Urothelium cell line (cell line): ENCODE data around the gene RBX1.
"Not testable (repeated sequence)": the region's sequence is repeated elsewhere in the genome, so short reads cannot be mapped to it uniquely, and the experiment has no call there.

Source experiments
- DNase-seq: peaks from one replicate; pipeline ENCODE4 v3.0.0; 2011; ENCODE audit warnings: low spot score, mixed read lengths
- FAIRE-seq: peaks from 2 replicates; lab custom pipeline; 2011; peaks lifted over from hg19 to GRCh38; lab: Jason Lieb, UNC

Gene RBX1

DNA sequence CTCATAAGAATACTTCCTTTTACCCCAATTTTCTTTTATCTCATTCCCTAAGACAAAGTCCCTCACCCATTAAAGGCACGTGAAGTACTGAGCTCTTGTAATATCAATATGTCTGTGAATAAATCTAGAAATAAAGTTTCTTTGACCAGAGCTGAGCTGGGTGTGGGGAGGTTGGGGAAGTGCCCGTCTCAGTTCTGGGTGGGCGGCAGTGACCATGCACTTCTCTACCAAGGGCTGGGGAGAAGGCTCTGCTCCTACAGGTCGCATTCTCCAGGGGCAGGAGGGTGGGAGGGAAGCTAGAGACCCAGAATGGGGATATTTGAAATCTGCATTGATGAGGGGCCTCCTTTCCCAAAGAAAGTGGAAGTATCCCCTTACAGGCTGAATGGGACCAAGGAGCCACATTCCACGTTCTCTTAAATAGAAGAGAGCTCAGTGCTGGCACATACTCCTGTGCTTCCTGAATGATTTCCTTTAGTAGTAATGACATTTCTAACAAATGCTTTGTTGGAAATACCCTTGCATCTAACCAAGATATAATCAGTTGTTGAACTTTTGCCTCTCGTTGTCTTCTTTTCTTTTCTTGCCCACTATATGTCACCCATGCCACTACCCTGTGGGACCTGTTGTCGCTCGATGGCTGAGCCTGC, 16.1 kb downstream of the RBX1 start:
- FAIRE-seq: no peak

GRCh38 chr22:40972587-40972986, 21.4 kb downstream of the RBX1 start:
- DNase-seq: no peak
- no peak for FAIRE-seq

More for the DNA sequence above, 16.1 kb downstream of the RBX1 start:
- no peak for DNase-seq

DNA sequence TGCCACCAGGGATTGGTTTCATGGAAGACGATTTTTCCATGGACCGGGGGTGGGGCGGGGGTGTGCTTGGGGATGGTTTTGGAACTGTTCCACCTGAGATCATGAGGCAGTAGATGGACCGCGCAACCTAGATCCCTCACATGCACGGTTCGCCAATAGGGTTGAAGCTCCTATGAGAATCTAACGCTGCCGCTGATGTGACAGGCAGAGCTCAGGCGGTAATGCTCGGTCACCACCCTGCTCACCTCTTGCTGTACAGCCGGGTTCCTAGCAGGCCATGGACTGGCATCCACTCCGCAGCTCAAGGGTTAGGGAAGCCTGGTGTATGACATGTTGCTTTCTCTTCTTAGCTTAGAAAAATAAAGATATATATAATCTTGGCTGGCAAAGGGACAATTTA, 22.0 kb downstream of the RBX1 start:
- DNase-seq (no peak), FAIRE-seq (no peak)

DNA sequence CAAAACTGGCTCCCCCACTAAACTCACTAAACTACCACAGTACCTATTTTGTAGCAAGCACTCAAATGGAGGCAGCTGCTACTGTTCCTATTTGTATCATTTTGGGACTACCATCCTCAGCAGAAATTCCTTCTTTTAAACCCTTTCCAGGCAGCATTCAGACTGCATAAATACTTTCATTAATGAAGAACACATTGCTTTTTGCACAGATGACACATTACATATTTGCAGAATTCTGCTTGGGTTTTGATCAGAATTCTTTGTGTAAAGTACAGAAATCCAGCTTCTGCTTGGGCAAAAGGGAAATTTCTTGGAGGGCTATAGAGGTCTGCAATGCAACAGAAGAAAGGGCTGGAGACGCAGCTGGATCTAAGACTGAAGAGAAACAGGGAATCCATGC, 24.2 kb downstream of the RBX1 start:
- FAIRE-seq (no peak), DNase-seq (no peak)

DNA sequence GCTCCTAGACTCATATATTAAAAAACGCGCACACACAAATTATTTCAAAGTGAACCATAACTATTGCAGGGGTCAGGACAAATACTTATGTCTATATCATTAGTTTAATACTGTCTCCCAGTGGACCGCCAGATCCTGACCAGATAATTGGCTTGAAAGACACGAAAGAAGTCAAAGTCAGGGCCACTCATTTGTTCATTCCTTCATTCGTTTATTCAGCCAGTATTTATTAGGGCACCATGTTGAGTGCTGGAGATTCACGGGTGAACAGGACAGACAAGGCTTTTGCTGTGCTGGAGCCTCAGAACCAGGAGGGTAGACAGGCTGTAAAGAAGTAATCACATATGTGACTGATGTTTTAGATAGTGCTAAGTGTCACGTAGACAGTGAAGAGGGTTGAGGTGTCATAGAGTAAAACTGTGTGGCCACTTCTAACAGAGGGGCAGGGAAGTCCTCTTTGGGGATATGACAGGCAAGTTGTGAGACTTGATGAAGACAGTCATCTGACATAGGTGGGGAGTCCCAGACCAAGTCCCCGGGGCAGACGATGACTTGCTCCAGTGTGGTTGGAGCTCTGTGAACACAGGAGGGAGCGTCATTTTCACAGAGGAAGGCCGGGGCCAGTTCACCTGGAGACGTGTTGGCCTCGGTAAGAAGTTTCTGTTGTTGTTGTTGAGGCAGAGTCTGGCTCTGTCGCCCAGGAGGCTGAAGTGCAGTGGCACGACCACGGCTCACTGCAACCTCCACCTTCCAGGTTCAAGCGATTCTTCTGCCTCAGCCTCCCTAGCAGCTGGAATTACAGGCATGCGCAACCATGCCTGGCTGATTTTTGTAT, 25.9 kb downstream of the RBX1 start:
- DNase-seq: no peak
- FAIRE-seq: no peak

- FAIRE-seq (no peak), DNase-seq (no peak)
These were observed 28.0 kb downstream of the RBX1 start for GRCh38 chr22:40979198-40979597.

GRCh38 chr22:40979871-40980270, 28.7 kb downstream of the RBX1 start:
- no peak for FAIRE-seq
- no peak for DNase-seq

DNA sequence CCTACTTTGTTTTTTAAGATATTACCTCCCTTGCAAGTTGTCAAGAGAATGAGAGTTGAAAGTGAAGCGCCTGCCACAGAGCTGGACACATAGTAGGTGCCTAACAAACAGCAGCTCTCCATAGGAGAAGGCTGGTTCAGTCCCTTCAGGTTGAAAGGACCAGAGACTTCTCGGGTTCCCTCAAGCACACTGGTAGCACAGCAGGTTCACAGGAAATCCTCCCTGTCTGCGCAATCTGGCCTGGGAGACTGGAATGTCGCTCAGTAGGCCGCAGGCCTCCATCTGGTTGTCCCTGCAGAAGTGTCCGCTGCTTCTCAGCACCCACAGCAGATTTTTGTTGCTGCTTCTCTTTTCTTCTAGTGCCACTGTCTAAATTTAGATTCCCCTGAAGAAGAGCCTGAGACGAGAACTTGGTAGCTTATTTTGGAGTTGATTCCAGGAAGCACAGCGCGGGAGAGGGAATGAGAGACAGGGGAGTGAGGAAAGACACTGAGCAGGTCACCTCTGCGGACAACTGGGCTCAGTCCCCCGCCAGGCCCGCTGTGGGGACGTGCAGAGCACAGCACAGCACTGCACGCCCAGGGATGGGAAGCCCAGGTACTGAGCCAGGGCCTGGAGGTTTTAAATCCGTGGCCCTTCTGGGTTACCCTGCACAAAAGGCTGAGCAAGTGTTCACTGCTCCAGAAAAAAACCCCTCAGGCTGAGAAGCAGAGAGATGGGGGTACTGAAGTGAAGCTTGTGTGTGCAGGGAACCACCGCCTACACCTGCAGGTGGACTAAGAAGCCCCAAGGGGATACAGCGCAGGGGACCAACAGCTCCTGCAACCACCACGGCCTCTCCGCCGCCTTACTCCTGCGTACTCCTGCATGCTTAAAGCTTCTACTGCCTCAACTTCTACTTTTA, 31.6 kb downstream of the RBX1 start:
- DNase-seq (no peak), FAIRE-seq (no peak)

DNA sequence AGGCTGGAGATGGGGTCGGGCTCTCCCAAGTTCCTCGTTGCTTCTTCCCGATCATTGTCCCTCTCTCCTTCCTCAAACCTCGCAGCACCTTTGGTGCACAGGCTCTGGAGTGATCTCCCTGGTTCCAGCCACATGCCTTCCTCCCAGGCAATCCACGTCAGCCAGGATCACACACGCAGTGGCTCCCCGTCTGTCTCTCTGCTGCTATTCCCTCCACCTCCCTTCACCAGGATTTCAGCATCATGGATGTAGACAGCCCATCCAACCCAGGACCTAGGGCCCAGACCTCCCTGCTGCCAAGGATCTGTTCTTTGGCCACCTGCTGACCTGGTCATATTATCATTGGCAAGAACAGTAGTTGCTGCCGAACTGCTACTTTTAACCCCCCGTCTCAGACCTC, 40.1 kb downstream of the RBX1 start:
- DNase-seq (no peak), FAIRE-seq (no peak)

DNA sequence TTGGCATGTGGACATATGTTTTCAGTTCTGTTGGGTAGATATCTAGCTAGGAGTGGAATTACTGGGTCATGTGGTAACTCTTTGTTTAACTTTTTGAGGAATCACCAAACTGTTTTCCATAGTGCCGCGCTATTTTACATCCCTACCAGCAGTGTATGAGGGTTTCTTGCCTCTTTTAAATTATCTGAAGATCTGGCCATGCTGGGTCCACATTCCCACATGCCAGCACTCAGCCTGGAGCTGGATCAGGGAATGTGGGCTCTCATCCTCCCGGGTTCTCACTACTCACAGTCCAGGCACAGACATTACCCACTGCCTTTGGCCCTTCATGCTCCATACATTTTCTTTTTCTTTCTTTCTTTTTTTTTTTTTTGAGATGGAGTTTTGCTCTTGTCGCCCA, 44.6 kb downstream of the RBX1 start:
- FAIRE-seq (no peak), DNase-seq (no peak)

DNA sequence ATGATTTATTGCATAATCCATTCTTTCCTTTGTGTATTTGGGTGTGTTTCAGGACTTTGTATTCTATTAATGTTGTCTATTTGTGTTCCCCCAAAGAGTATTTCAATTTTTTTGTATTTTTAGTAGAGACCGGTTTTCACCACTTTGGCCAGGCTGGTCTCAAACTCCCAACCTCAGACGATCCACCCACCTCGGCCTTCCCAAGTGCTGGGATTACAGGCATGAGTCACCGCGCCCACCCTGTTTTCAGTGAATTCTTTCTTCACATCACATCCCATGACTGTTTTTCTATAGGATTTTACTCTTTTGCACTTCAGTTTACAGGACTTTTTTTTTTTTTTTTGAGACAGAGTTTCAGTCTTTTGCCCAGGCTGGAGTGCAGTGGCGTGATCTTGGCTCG, 46.3 kb downstream of the RBX1 start:
- no peak for FAIRE-seq
- DNase-seq: no peak

GRCh38 chr22:41000040-41000565, 48.9 kb downstream of the RBX1 start:
- DNase-seq: no peak
- no peak for FAIRE-seq

- DNase-seq (no peak), FAIRE-seq (no peak)
These were observed 50.0 kb downstream of the RBX1 start for GRCh38 chr22:41000941-41001721.

GRCh38 chr22:41001722-41002122, 50.5 kb downstream of the RBX1 start:
- DNase-seq (peak; percentile 76), FAIRE-seq (no peak)

- not testable (repeated sequence) for FAIRE-seq
These were observed 51.2 kb downstream of the RBX1 start for GRCh38 chr22:41002386-41002785.

GRCh38 chr22:41003066-41003465, 51.9 kb downstream of the RBX1 start:
- FAIRE-seq (no peak), DNase-seq (no peak)

More at GRCh38 chr22:41002386-41002785, 51.2 kb downstream of the RBX1 start:
- DNase-seq: not testable (repeated sequence)

GRCh38 chr22:41003976-41004375, 52.8 kb downstream of the RBX1 start:
- FAIRE-seq (no peak), DNase-seq (no peak)

- FAIRE-seq (peak; percentile 66), DNase-seq (no peak)
These were observed 58.2 kb downstream of the RBX1 start for GRCh38 chr22:41009222-41009948.

DNA sequence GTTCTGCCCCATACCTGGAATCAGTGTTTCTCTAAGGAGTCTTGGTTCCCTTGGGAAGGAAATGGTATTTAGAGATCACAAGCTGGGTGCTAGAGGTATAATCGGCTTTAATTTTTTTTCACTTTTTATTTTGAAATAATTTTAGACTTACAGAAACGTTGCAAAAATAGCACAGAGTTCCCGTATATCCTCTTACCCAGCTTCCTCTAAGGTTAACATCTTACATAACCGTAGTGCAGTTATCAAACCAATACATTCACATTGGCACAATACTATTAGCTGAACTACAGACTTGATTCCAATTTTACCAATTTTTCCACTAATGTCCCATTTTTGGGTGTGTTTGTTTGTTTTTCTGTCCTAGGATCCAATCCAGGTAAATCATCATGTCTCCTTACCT, 63.8 kb downstream of the RBX1 start:
- DNase-seq (no peak), FAIRE-seq (no peak)
